ENCODE data around the gene COX6B1. TPM values are rescaled to one million over a fixed set of nuclear protein-coding genes. Genes with fewer than 3 reads are reported as not detected.
A peak's percentile ranks its signal among the peaks of the same experiment; 100 is the strongest.
"Not testable (repeated sequence)": the region's sequence is repeated elsewhere in the genome, so short reads cannot be mapped to it uniquely, and the experiment has no call there.

The COX6B1 gene
- 100 to 1,000 TPM; 449 to 756 (median 626) TPM for total RNA-seq

DNA sequence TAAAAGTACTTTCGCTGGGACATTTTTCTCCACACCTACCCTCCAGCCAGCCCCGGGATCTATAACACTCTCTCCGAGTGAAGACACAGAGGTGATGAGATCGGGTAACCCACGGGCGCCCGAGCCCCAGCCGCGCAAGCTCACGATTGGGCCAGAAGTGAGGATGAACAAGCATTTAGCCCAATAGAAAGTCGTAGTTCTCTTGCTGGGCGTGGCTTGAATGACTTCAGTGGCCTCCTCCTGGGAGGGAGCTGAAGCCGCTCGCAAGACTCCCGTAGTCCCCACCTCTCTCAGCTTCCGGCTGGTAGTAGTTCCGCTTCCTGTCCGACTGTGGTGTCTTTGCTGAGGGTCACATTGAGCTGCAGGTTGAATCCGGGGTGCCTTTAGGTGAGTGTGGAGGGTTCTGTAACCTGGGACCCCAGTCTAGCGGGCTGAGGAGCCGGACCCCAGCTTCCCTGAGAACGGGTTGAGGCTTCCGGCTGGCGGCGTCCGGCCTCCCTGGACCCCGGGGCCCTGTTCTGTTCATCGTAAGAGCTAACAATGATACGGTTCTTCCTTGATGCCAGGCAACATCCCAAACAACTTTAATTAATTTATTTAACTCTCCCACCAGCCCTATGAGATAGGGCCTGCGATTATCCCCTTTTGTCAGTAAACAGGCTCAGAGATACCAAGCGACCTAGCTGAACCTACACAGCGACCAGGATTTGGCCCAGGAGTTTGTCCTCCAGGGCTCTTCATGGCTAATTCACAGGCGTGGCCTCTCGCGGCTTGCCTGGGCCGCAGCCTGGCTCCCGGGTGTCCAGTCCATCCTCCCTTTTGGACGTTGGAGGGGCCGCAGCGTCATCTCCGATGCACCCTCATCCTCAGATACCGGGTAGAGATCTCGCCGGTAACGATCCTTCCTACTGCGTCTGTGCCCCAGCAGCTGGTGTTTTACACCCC is at the start of gene COX6B1:
COX6B1 (plus strand) TSS at position 307 of the 945 bp plus-strand sequence. CDS start 2,921 bp downstream, outside the sequence.
- H3K4me1 ChIP-seq = peaks cover 36% of the 10 kb centered on the region
- peak within 1 kb of the TSS; percentile 69 for H3K27ac ChIP-seq
- TF ChIP-seq POLR2A (IDR thresholded peaks at IDR 0.05) (peak in 1 of 2 donors; percentile 70), EP300 (IDR thresholded peaks at IDR 0.05) (peak; percentile 15), POLR2AphosphoS5 (IDR thresholded peaks at IDR 0.05) (no peak), CTCF (IDR thresholded peaks at IDR 0.05) (no peak)
- peaks cover 27% of the 10 kb centered on the region for H3K36me3 ChIP-seq
- WGBS = under 1% methylated on average over 39 of the region's 46 CpGs
- peak within 1 kb of the TSS; percentile 63 for H3K4me3 ChIP-seq
- peak; percentile 96 to 97 for DNase-seq (ENCODE audit: low spot score in 2 of 2)
- no peaks in the 10 kb centered on the region for H3K9me3 ChIP-seq
- no peaks in the 10 kb centered on the region for H3K27me3 ChIP-seq

GRCh38 chr19:35601971-35602370 is 46.2 kb upstream of the COX6B1 start:
- Histone ChIP-seq H3K4me3 (no peak overlapping the region), H3K36me3 (no peaks in the 10 kb centered on the region), H3K4me1 (no peaks in the 10 kb centered on the region), H3K9me3 (no peaks in the 10 kb centered on the region), H3K27me3 (no peaks in the 10 kb centered on the region), H3K27ac (no peak overlapping the region)
- no peak for DNase-seq (ENCODE audit: low spot score in 2 of 2)
- TF ChIP-seq EP300 (IDR thresholded peaks at IDR 0.05) (no peak), POLR2AphosphoS5 (IDR thresholded peaks at IDR 0.05) (no peak), POLR2A (IDR thresholded peaks at IDR 0.05) (no peak)
- 74% methylated on average over 3 of the region's 3 CpGs for WGBS

- H3K27ac ChIP-seq; H3K4me1 ChIP-seq; H3K4me3 ChIP-seq; H3K27me3 ChIP-seq; DNase-seq (ENCODE audit: low spot score in 2 of 2); H3K36me3 ChIP-seq; H3K9me3 ChIP-seq: not testable (repeated sequence)
- 65% methylated on average over 4 of the region's 4 CpGs for WGBS
These were observed 43.7 kb upstream of the COX6B1 start for GRCh38 chr19:35604436-35604835.

GRCh38 chr19:35607170-35607569 is 41.0 kb upstream of the COX6B1 start:
- not testable (repeated sequence) for DNase-seq (ENCODE audit: low spot score in 2 of 2); H3K4me3 ChIP-seq; H3K36me3 ChIP-seq; H3K9me3 ChIP-seq; H3K27ac ChIP-seq; H3K4me1 ChIP-seq; H3K27me3 ChIP-seq
- 84% methylated on average over 8 of the region's 8 CpGs for WGBS

DNA sequence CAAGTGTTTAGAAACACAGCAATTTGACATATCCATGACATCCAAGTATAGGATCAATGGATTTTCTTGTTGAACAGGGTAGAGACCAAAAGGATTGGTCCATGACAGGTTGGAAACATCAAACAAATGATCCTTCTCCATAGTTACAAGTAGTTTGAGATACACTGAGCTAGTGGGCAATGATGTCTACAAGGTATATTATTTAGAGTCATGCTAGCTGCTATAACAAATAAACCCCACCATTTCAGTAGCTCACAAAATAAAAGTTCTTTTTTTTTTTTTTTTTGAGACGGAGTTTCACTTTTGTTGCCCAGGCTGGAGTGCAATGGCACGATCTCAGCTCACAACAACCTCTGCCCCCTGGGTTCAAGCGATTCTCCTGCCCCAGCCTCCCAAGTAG is 40.5 kb upstream of the COX6B1 start:
- H3K4me1 ChIP-seq = peaks cover 4% of the 10 kb centered on the region
- 93% methylated on average over 3 of the region's 3 CpGs for WGBS
- DNase-seq (ENCODE audit: low spot score in 2 of 2) = no peak
- H3K9me3 ChIP-seq = peaks cover 6% of the 10 kb centered on the region
- no peak overlapping the region for H3K4me3 ChIP-seq
- H3K27me3 ChIP-seq = no peaks in the 10 kb centered on the region
- no peak for TF ChIP-seq POLR2A (IDR thresholded peaks at IDR 0.05)
- TF ChIP-seq CTCF (IDR thresholded peaks at IDR 0.05) = no peak
- TF ChIP-seq EP300 (IDR thresholded peaks at IDR 0.05) = no peak
- TF ChIP-seq POLR2AphosphoS5 (IDR thresholded peaks at IDR 0.05) = no peak
- H3K36me3 ChIP-seq = no peaks in the 10 kb centered on the region
- H3K27ac ChIP-seq = no peak overlapping the region

GRCh38 chr19:35608251-35608650 is 39.9 kb upstream of the COX6B1 start:
- no peaks in the 10 kb centered on the region for H3K27me3 ChIP-seq
- WGBS = 91% methylated on average over 2 of the region's 2 CpGs
- no peaks in the 10 kb centered on the region for H3K36me3 ChIP-seq
- H3K9me3 ChIP-seq = peaks cover 6% of the 10 kb centered on the region
- TF ChIP-seq POLR2A (IDR thresholded peaks at IDR 0.05) = no peak
- no peak for TF ChIP-seq EP300 (IDR thresholded peaks at IDR 0.05)
- no peak for TF ChIP-seq CTCF (IDR thresholded peaks at IDR 0.05)
- DNase-seq (ENCODE audit: low spot score in 2 of 2) = no peak
- peaks cover 9% of the 10 kb centered on the region for H3K4me1 ChIP-seq
- H3K4me3 ChIP-seq = no peak overlapping the region
- no peak overlapping the region for H3K27ac ChIP-seq

Data from suprapubic skin (tissue), 4 donors.